Metanephros (tissue), 1 donor: ENCODE data around the gene TMEM191C. TPM values are rescaled to one million over a fixed set of nuclear protein-coding genes. Genes with fewer than 3 reads are reported as not detected.

ENCODE experiments used
- total RNA-seq: library from RNA; depleted of rRNA; stranded (reverse); fragments of >200 nt; gene quantifications from one replicate; pipeline ENCODE4 v1.2.3, GENCODE V29; 2014

TMEM191C gene
- 1.5 TPM for total RNA-seq

GRCh38 chr22:21467337-21468193 lies at the start of gene TMEM191C:
Gene TMEM191C (plus strand): TSS chr22:21467387. CDS start chr22:21467460, 73 bp downstream.

Other genes starting within 250 kb of the TMEM191C start
- gene RIMBP3B, start 83.6 kb upstream of the TMEM191C start, total RNA-seq: 0.12 TPM
- gene HIC2, start 50.0 kb upstream of the TMEM191C start, total RNA-seq: 9.3 TPM
- gene RIMBP3C, start 84.1 kb downstream of the TMEM191C start, total RNA-seq: 0.82 TPM
- gene UBE2L3, start 100.3 kb downstream of the TMEM191C start, total RNA-seq: 32.4 TPM
- 12.7 TPM for gene YDJC, start 162.6 kb downstream of the TMEM191C start, total RNA-seq
- gene CCDC116, start 165.4 kb downstream of the TMEM191C start, total RNA-seq: 0.35 TPM
- 19.2 TPM for gene SDF2L1, start 174.9 kb downstream of the TMEM191C start, total RNA-seq
- 37.7 TPM for gene PPIL2, start 198.6 kb downstream of the TMEM191C start, total RNA-seq